MV-4-11 (cell line): ENCODE results near the gene YBX1.

Experiments
- DNase-seq: peaks from one replicate; lab custom pipeline; 2025; lab: John Stamatoyannopoulos, UW

The YBX1 gene

DNA sequence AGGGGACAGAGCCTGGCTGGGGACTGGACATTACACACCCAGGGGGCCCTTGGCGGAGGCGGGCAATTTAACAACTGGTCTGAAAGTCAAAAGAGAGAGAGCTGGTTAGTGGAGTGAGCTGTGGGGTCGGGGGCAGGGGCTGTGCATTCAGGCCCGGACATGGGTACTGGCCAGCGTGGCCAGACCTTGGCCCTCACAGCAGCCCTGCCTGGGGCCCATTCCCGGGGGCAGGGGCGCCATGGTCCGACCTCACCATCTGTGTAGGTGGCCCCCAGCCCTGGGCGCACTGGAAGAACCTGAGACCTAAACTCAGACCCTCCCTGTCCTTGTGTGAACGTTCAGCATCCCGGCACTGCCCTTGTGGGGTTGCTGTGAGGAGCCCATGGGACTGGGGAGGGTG lies 52.8 kb downstream of the YBX1 start:
- DNase-seq, result no peak

GRCh38 chr1:42735477-42736105 lies 53.4 kb downstream of the YBX1 start:
- DNase-seq, result no peak

DNA sequence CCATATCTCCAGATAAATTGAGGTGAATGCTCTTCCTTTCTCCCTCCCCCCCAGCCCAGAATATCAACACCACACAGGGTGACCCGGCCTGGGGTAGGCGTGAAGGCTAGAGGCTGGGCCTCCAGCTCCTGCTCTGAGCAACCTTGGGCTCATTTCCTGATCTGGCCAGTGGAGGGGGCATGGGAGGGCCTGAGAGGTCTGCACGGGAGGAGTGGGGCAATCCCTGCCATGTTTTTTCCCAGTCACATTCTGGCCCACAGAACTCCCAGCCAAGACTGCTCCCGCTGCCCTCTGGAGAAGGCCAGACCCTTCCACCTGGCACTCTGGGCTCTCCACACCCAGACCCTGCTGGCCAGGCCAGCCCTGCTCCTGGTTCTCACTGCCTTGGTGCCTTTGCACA lies 53.9 kb downstream of the YBX1 start:
- peak; percentile 25 for DNase-seq

- no peak for DNase-seq
These were observed 54.5 kb downstream of the YBX1 start for GRCh38 chr1:42736571-42737200.

GRCh38 chr1:42737257-42737656 lies 55.0 kb downstream of the YBX1 start:
- peak; percentile 97 for DNase-seq

- DNase-seq, result no peak
These were observed 55.9 kb downstream of the YBX1 start for GRCh38 chr1:42737986-42738677.

GRCh38 chr1:42738678-42739226 lies 56.5 kb downstream of the YBX1 start:
- DNase-seq, result no peak

GRCh38 chr1:42739753-42740700 lies 57.8 kb downstream of the YBX1 start, which contains the start of gene CLDN19:
CLDN19 (minus strand) TSS chr1:42740236; CDS start chr1:42740063, 173 bp downstream.
- DNase-seq, result no peak

DNA sequence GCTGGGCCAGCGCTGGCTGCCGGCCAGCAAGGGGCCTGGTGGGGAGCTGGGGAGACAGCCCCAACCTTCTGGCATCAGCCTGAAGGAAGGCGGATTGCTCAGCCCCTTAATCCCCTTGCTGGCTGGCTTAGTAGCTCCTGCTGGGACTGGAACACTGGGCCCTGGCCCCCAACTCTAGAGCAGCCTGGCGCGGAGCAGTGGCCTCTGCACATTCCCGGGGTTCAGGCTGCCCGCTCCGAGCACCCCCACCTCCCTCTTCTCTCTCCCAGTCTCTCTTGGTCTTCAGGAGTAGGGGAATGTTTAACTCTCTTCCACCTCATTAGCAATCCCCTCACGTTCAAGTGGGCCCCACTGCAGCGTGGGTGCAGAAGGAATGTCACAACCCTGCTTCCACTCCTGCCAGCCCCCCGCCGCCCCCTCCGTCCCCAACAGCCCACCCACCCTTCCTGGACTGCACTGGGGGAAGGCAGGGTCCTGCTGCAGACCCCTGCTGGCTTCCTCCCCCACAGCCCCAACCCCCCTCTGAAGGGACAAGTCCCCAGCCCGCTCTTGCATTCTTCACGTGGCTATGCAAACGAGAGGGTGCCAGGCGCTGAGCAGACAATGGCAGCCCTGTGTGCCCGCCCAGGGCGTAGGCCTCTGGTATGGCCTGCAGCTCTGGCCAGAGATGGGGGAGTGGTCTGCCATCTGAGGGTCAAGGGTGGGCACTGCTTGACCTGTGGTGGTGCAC lies 58.8 kb downstream of the YBX1 start:
- DNase-seq, result no peak

DNA sequence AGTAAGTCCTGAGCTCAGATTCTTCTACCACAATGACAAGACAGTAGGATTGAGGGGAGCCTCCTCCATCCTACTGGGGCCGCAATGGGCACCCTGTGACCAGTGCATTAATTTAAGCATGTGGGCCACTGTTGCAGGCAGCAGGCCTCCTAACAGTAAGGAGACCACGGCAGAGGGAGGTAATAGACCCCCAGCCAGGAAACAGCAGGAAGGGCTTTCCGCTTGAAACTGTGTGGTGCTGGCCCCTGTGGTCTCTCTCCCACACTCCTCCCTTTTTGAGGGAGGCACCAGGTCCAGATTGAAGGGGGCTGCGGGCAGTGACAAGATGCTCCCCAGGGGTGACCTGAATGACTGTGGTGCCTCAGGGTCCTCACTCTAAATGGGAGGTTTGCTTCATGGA lies 59.5 kb downstream of the YBX1 start:
- no peak for DNase-seq

GRCh38 chr1:42742141-42742540 lies 59.9 kb downstream of the YBX1 start:
- DNase-seq, result no peak

DNA sequence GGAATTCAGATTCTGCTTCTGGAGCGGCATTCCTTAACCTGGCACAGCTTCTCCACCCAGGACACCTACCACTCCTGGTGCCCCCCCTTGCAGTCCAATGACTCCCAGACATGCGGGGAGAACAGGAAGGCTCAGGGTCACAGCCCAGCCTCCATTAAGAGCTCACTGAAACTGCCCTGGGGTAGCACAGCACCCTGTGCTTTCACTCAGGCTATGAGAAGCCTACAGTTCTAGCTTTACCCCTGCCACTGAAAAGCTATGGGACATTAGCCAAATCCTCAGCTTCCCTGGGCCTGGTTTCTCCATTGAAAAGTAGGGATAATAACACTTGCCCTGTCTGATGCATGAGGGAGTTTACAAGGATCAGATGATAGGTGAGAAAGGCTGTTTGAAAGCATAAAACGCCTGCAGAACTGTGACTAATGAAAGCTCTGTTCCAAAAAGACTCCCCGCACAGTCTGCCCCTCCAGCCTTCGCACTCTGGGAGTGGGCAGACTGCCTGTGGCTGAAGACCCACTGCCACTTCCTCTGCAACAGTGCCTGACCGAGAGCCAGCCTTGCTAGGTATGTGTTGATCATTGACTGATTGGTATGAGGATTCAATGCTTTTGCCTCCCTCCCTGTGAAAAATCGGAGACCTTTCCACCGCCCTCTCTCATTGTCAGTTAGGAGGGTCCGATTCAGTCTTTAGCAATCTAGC lies 60.5 kb downstream of the YBX1 start:
- DNase-seq, result no peak

DNA sequence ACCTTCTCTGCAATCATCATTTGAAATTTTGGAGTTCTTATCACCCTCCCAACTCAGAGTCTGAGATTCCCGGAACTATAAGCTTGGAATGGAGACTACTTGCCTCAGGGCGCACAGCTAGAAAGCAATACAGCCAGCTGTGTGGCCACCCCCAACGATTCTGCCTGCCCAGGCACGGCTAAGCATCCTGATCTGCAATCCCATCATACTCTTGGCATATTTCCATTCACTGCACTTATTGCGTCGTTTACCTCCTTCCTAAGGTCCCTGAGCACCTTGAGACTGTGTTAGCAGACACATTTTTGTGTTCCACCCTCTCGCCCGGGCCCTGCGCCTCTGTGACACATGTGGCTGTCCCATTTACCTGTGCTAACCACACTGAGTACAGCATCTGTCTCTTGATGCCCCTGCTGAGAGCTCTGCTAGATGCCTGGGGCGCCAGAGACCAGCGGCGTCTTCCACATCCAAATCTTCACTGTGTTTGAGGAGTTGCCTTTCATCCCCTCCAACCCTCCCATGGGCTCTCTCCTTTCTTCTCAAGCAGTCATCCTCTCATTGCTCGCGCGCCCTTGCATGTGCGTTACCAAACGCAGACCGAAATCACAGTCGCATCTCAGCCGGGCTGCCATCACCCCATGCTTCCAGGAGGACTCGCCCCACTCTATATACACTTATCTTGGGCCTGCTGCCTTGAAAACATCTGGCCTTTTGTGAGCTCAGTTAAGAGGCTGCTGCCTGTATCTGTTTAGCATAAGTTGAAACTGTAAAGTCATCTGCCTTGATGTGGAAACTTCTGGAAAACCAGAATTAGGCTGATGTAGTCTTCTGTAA lies 61.3 kb downstream of the YBX1 start:
- no peak for DNase-seq

- no peak for DNase-seq
These were observed 61.9 kb downstream of the YBX1 start for GRCh38 chr1:42744148-42744413.

GRCh38 chr1:42745851-42746250 lies 63.6 kb downstream of the YBX1 start:
- DNase-seq, result peak; percentile 35

GRCh38 chr1:42746436-42747105 lies 64.4 kb downstream of the YBX1 start:
- no peak for DNase-seq

DNA sequence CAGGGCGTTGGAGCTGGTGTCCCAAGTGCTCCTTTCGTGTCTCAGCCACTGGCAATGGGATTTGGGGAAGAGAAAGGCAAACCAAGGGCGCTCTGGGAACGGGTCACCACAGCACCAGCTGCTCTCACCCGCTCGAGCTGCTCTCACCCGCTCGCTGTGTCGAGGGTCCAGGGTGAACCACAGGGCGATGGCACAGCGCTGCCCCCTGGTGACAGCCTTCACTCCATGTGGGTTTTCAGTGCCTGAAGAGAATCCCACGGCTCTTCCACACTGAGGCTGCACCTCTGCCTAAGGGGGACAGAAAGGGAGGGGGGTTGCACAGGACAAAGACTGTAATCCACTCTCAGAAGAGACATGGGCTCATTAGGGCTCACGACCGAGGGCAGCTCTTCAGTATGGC lies 64.9 kb downstream of the YBX1 start:
- DNase-seq, result no peak

- DNase-seq, result no peak
These were observed 65.8 kb downstream of the YBX1 start for GRCh38 chr1:42748021-42748420.
